Panc1 (cell line): ENCODE measurements around the gene KCNAB2.

ENCODE experiments used
- POLR2AphosphoS5 ChIP-seq: IDR thresholded peaks from 2 replicates; pipeline ENCODE4 v1.6.1; 2012; ENCODE audit warnings: mild to moderate bottlenecking, low read depth, low read length, moderate library complexity
- SIN3A ChIP-seq: IDR thresholded peaks from 2 replicates; pipeline ENCODE4 v1.6.1; 2012; ENCODE audit warnings: low read depth, mild to moderate bottlenecking, low read length, moderate library complexity, borderline replicate concordance; ENCODE audit not compliant: insufficient read depth
- TF ChIP-seq, protein P1 (sequence below): fragments of 450-650 bp; IDR thresholded peaks from 2 replicates; pipeline ENCODE4 v1.5.1; 2017; ENCODE audit warnings: mild to moderate bottlenecking
- TF ChIP-seq, protein P2 (sequence below), 2 experiments: IDR thresholded peaks; 2 replicates each; pipeline ENCODE4 v1.6.1; 2011 to 2012; ENCODE audit warnings: low read depth in 2 of 2, control low read depth in 1 of 2, low read length in 1 of 2, mild to moderate bottlenecking in 1 of 2, moderate library complexity in 1 of 2; ENCODE audit not compliant: insufficient read depth in 1 of 2

DNA sequence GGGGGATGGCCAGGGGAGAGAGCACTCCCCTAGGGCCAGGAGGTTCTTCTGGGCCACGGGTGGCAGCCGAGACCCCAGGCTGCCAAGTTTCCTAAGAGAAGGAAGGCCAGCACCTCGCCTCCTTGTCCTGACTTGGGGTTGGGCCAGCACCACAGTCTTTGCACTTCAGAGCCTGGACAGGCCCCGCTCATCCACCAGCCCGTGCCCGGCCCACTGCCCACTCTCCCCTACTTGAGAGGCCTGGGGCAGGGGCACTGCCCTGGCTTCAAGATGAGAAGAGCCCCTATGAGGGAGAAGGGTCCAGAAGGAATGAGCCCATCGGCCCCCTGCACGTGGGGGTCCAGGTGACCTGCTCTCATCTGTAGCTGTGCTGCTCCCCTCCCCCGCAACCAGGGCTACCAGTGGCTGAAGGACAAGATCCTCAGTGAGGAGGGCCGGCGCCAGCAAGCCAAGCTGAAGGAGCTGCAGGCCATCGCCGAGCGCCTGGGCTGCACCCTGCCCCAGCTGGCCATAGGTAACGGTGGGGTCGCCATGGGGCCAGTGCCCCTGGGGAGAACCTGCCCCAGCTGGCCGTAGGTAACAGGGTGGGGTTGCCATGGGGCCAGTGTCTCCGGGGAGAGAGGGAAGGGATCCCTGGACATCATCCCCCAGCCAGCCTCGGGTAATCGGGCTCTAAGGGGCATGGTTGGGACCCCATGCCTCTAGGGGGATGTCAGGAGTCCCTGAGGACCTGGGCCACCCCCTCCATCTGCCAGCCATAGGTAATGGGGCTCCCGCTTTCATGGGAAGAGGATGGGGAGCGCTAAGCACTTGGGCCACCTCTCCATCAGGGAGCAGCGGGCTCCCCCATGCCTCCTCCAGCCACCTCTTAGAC is 50.8 kb downstream of the KCNAB2 start:
- TF ChIP-seq, protein P1, sequence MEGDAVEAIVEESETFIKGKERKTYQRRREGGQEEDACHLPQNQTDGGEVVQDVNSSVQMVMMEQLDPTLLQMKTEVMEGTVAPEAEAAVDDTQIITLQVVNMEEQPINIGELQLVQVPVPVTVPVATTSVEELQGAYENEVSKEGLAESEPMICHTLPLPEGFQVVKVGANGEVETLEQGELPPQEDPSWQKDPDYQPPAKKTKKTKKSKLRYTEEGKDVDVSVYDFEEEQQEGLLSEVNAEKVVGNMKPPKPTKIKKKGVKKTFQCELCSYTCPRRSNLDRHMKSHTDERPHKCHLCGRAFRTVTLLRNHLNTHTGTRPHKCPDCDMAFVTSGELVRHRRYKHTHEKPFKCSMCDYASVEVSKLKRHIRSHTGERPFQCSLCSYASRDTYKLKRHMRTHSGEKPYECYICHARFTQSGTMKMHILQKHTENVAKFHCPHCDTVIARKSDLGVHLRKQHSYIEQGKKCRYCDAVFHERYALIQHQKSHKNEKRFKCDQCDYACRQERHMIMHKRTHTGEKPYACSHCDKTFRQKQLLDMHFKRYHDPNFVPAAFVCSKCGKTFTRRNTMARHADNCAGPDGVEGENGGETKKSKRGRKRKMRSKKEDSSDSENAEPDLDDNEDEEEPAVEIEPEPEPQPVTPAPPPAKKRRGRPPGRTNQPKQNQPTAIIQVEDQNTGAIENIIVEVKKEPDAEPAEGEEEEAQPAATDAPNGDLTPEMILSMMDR: no peak
- TF ChIP-seq POLR2AphosphoS5 (no peak), SIN3A (no peak)
- TF ChIP-seq, protein P2, sequence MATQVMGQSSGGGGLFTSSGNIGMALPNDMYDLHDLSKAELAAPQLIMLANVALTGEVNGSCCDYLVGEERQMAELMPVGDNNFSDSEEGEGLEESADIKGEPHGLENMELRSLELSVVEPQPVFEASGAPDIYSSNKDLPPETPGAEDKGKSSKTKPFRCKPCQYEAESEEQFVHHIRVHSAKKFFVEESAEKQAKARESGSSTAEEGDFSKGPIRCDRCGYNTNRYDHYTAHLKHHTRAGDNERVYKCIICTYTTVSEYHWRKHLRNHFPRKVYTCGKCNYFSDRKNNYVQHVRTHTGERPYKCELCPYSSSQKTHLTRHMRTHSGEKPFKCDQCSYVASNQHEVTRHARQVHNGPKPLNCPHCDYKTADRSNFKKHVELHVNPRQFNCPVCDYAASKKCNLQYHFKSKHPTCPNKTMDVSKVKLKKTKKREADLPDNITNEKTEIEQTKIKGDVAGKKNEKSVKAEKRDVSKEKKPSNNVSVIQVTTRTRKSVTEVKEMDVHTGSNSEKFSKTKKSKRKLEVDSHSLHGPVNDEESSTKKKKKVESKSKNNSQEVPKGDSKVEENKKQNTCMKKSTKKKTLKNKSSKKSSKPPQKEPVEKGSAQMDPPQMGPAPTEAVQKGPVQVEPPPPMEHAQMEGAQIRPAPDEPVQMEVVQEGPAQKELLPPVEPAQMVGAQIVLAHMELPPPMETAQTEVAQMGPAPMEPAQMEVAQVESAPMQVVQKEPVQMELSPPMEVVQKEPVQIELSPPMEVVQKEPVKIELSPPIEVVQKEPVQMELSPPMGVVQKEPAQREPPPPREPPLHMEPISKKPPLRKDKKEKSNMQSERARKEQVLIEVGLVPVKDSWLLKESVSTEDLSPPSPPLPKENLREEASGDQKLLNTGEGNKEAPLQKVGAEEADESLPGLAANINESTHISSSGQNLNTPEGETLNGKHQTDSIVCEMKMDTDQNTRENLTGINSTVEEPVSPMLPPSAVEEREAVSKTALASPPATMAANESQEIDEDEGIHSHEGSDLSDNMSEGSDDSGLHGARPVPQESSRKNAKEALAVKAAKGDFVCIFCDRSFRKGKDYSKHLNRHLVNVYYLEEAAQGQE (IDR thresholded peaks at IDR 0.05; ENCODE audit: insufficient read depth in 1 of 2, low read depth in 2 of 2, low read length in 1 of 2): no peak
